Measurements from ENCODE around the gene JARID2. TPM values are rescaled to one million over a fixed set of nuclear protein-coding genes. Genes with fewer than 3 reads are reported as not detected.

JARID2 gene
- total and polyA plus RNA-seq, 2 of the 4 experiments (the other 2 are of a cell fraction): 9.6 to 12.9 TPM

DNA sequence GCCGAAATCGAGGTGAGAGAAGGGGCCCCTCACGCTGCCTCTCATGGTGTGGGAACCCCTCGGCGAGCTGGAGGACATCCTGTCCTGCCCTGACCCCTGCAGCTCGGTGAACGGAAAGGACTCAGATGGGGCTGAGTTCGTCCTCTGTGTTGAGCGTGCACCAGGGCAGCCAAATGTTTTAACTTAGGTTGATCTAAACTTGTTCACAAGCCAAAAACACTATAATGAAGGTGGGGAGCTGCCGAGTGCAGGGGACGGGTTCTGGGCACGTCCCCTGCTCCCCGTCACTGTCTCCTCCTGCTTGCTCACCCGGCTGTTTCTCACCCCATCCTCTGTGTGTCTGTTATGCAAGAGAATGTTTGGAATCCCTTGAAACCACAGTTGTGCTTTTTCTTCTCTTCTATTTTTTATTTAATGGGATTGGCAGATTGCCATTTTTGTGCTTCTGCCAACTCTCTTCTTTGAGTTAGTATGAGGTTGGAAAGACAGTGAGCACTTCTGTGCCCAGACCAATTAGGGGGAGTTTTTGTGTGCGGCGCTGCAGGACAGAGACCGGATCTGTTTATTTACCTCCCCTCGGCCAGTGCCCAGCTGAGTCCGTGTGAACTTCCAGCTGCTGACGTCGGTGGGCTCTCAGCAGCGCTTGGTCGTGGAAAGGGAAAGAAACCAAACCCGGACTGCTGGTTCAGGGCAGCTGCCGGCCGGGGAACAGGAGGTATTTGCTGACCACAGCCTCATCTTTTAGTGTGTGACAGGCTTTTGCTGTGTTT is 258.9 kb downstream of the JARID2 start:
- peak overlapping the region; percentile 16; the same call in 1 of the 2 replicates for H2BK120ac ChIP-seq (ENCODE audit: low read depth, low read length)
- peak overlapping the region in 1 of 2 experiments; percentile 27; a peak in 1 of 4 replicates for H4K8ac ChIP-seq (ENCODE audit: low read depth in 2 of 2, low read length in 2 of 2)
- H2AK5ac ChIP-seq (ENCODE audit: low read depth, low read length): no peak overlapping the region
- no peaks in the 10 kb centered on the region for H3K9me3 ChIP-seq (ENCODE audit: control insufficient read depth, insufficient read depth, low read length)
- H2AK9ac ChIP-seq (replicated peaks; ENCODE audit: low read depth, low read length, poor library complexity): peak overlapping the region; percentile 31
- H4K91ac ChIP-seq (ENCODE audit: insufficient read depth, low read depth, low read length): no peak overlapping the region
- H3K18ac ChIP-seq (ENCODE audit: low read depth, low read length): peak overlapping the region; percentile 14; the same call in 1 of the 2 replicates
- H3K27me3 ChIP-seq (ENCODE audit: control insufficient read depth, insufficient read depth, low read length): no peaks in the 10 kb centered on the region
- intact Hi-C loops (cut with micrococcal nuclease): loop anchor here (5.0 kb wide), 1 partner anchor 118 kb away; no protein-coding TSS in a partner anchor
- H2BK20ac ChIP-seq (ENCODE audit: low read depth, low read length): no peak overlapping the region
- ChIA-PET POLR2A (ENCODE audit: unreplicated experiment) (no interaction called here), CTCF (interaction anchor here (0.6 to 1.3 kb wide), 7 partner anchors 9 to 1179 kb away, joined by 3 to 5 read pairs (median 3); no protein-coding TSS in a partner anchor)
- peak overlapping the region; percentile 33; the same call in 1 of the 2 replicates for H3K4ac ChIP-seq (ENCODE audit: low read depth, low read length)
- no peak overlapping the region for H2BK15ac ChIP-seq (ENCODE audit: low read depth, low read length)
- H3K9ac ChIP-seq (ENCODE audit: low read depth, low read length): 0 out of 2 replicates have a peak overlapping the region, but pooled peaks have one; percentile 7
- no peak overlapping the region for H3K23ac ChIP-seq (ENCODE audit: low read depth, low read length)
- H3K79me1 ChIP-seq (ENCODE audit: low read depth in 1 of 2, low read length in 2 of 2): peaks cover 25 to 85% of the 10 kb centered on the region in 2 experiments
- peaks cover 36% of the 10 kb centered on the region for H3K4me1 ChIP-seq (ENCODE audit: control insufficient read depth, insufficient read depth, low read length)
- H2AFZ ChIP-seq (replicated peaks; ENCODE audit: low read length, poor library complexity): peak overlapping the region; percentile 0
- H2BK5ac ChIP-seq (ENCODE audit: low read depth, low read length, poor library complexity, severe bottlenecking): peak overlapping the region; percentile 6
- 5% methylated on average over 4 of the region's 26 CpGs; no CpG with 5 or more reads in 1 of the 2 experiments for WGBS, 2 experiments (ENCODE audit: extremely low coverage in 2 of 2, insufficient read length in 1 of 2)
- H3K27ac ChIP-seq (ENCODE audit: insufficient read depth, low read length): peak overlapping the region; percentile 23; the same call in 1 of the 2 replicates
- H3K4me3 ChIP-seq (ENCODE audit: insufficient read depth, low read depth, low read length): peak overlapping the region; percentile 2; the same call in 1 of the 2 replicates
- peaks cover 93% of the 10 kb centered on the region for H4K20me1 ChIP-seq (ENCODE audit: insufficient read depth, low read length)
- H3K36me3 ChIP-seq (ENCODE audit: control insufficient read depth, insufficient read depth, low read length): peaks cover 43% of the 10 kb centered on the region
- H3K4me2 ChIP-seq (ENCODE audit: low read depth, low read length): peak overlapping the region; percentile 51
- peak; percentile 83 for ATAC-seq (ENCODE audit: low read depth)
- H3K56ac ChIP-seq (ENCODE audit: extremely low read depth, insufficient read depth, low read length): no peak overlapping the region
- BruUV-seq (replicated peaks): no TSS peak
- 0 out of 2 replicates have a peak overlapping the region, but pooled peaks have one; percentile 30 for H3K14ac ChIP-seq (replicated peaks; ENCODE audit: low read depth, low read length)
- peaks cover 28% of the 10 kb centered on the region for H3K9me1 ChIP-seq (ENCODE audit: insufficient read depth, low read length)
- H4K5ac ChIP-seq (ENCODE audit: low read depth, low read length): no peak overlapping the region
- dilution Hi-C loops (cut with HindIII; ENCODE audit: low sequenced_read_pairs, unreplicated experiment): no loop called here
- peak; percentile 98 for DNase-seq
- in situ Hi-C loops (cut with MboI; ENCODE audit: low sequenced_read_pairs): no loop called here
- TF ChIP-seq MXI1 (IDR thresholded peaks at IDR 0.05; ENCODE audit: borderline replicate concordance, low read depth, low read length): no peak
- peak; percentile 93 for TF ChIP-seq CEBPB (IDR thresholded peaks at IDR 0.05; ENCODE audit: low read depth, low read length)
- no peak for TF ChIP-seq FOS (IDR thresholded peaks at IDR 0.05; ENCODE audit: low read depth, low read length)
- peak; percentile 17; the same call in 1 of the 2 replicates for TF ChIP-seq POLR2A (IDR thresholded peaks at IDR 0.05; ENCODE audit: low read depth, low read length)
- peak; percentile 21; the same call in 1 of the 2 replicates for TF ChIP-seq RAD21 (IDR thresholded peaks at IDR 0.05; ENCODE audit: low read length)
- TF ChIP-seq, protein P1, sequence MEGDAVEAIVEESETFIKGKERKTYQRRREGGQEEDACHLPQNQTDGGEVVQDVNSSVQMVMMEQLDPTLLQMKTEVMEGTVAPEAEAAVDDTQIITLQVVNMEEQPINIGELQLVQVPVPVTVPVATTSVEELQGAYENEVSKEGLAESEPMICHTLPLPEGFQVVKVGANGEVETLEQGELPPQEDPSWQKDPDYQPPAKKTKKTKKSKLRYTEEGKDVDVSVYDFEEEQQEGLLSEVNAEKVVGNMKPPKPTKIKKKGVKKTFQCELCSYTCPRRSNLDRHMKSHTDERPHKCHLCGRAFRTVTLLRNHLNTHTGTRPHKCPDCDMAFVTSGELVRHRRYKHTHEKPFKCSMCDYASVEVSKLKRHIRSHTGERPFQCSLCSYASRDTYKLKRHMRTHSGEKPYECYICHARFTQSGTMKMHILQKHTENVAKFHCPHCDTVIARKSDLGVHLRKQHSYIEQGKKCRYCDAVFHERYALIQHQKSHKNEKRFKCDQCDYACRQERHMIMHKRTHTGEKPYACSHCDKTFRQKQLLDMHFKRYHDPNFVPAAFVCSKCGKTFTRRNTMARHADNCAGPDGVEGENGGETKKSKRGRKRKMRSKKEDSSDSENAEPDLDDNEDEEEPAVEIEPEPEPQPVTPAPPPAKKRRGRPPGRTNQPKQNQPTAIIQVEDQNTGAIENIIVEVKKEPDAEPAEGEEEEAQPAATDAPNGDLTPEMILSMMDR (conservative IDR thresholded peaks at IDR 0.05; ENCODE audit: low read depth, low read length): 0 out of 2 replicates have a peak, but pooled peaks have one; percentile 19
- TF ChIP-seq SMC3 (IDR thresholded peaks at IDR 0.05; ENCODE audit: low read depth, low read length): 0 out of 2 replicates have a peak, but pooled peaks have one; percentile 4
- no peak for TF ChIP-seq NFE2L2 (IDR thresholded peaks at IDR 0.05; ENCODE audit: low read depth, low read length)
- TF ChIP-seq MAZ (IDR thresholded peaks at IDR 0.05; ENCODE audit: borderline replicate concordance, low read depth, low read length): peak; percentile 65; the same call in 1 of the 2 replicates
- no peak for TF ChIP-seq RCOR1 (IDR thresholded peaks at IDR 0.05; ENCODE audit: insufficient replicate concordance, low read length)
- TF ChIP-seq RFX5 (IDR thresholded peaks at IDR 0.05; ENCODE audit: low read depth, low read length): no peak
- TF ChIP-seq, protein P2, sequence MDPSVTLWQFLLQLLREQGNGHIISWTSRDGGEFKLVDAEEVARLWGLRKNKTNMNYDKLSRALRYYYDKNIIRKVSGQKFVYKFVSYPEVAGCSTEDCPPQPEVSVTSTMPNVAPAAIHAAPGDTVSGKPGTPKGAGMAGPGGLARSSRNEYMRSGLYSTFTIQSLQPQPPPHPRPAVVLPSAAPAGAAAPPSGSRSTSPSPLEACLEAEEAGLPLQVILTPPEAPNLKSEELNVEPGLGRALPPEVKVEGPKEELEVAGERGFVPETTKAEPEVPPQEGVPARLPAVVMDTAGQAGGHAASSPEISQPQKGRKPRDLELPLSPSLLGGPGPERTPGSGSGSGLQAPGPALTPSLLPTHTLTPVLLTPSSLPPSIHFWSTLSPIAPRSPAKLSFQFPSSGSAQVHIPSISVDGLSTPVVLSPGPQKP (IDR thresholded peaks at IDR 0.05; ENCODE audit: borderline replicate concordance, low read depth, low read length): no peak
- TF ChIP-seq CHD1 (IDR thresholded peaks at IDR 0.05; ENCODE audit: low read depth, low read length): 0 out of 2 replicates have a peak, but pooled peaks have one; percentile 24
- peak; percentile 27; the same call in 1 of the 2 replicates for TF ChIP-seq BHLHE40 (IDR thresholded peaks at IDR 0.05; ENCODE audit: low read depth, low read length)
